ENCODE data around the gene GPR82. TPM values are rescaled to one million over a fixed set of nuclear protein-coding genes. Genes with fewer than 3 reads are reported as not detected.

GPR82 gene
- total RNA-seq, 2 donors from 2014 or later: 0.31 to 0.56 TPM

GRCh38 chrX:41761702-41762101 lies 37.7 kb downstream of the GPR82 start:
- ATAC-seq: no peak
- intact Hi-C loops (cut with DNase I, micrococcal nuclease): no loop called here
- DNase-seq: no peak

DNA sequence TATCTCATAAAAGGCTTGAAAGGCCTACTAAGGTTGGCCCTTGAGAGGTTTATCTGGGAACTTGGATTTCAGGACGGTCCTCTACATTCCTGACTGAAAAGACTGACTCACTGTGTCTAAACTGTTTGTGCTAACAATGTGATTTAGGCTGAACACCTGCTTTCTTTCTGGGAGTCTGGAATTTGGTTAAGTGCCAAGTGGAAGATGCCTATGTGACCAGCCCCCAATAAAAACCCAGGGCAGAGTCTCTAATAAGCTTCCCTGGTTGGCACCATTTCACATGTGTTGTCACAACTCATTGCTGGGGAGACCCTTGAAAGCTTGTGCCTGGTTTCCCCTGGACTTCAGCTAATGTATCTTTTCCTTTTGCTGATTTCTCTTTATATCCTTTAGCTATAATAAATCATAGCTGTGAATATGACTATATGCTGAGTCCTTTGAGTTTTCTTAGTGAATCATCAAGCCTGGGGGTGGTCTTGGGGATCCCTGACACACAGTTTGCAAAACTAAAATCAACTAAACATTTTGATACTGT lies 55.1 kb downstream of the GPR82 start:
- intact Hi-C loops (cut with DNase I, micrococcal nuclease): no loop called here
- peak; percentile 33 for ATAC-seq
- no peak for DNase-seq

Other genes with a start within 250 kb of the GPR82 start
- gene GPR34, start 35.2 kb upstream of the GPR82 start, total RNA-seq: 1 to 10 TPM; 2.2 to 7.2 TPM
- gene CASK, start 199.4 kb downstream of the GPR82 start, total RNA-seq: 100 to 1,000 TPM in 1 of 2 donors, 10 to 100 TPM in 1; 88.3 to 112 TPM